ENCODE results near the gene IDS.

DNA sequence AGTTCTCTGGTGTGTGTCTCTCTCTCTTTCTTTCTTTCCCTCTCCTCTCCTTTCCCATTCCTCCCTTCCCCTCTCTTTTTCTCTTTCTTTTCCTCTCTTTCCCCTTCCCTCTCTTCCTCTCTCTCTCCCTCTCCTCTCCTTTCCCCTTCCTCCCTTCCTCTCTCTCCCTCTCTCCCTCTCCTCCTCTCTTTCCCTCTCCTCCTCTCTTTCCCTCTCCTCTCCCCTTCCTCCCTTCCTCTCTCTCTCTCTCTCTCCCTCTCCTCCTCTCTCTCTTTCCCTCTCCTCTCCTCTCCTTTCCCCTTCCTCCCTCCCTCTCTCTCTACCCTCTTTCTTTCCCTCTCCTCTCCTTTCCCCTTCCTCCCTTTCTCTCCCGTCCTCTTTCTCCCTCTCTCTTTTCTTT lies 23.3 kb upstream of the IDS start:
- TF ChIP-seq GATA2 (IDR thresholded peaks at IDR 0.05; ENCODE audit: low read depth, low read length): no peak
- no peak for TF ChIP-seq GATA3 (IDR thresholded peaks at IDR 0.05; ENCODE audit: low read depth, low read length)
